Activated T-cell treated with anti-CD3 and anti-CD28 coated beads for 24 hours (primary cell): ENCODE results near the gene REPS2.
"Not testable (repeated sequence)": the region's sequence is repeated elsewhere in the genome, so short reads cannot be mapped to it uniquely, and the experiment has no call there.

ENCODE experiments used
- DNase-seq: peaks from one replicate; pipeline ENCODE4 v3.0.0-alpha.2; 2020; ENCODE audit warnings: low read depth

Gene REPS2

GRCh38 chrX:16946361-16946964, at the start of gene REPS2:
Gene REPS2 (plus strand): TSS chrX:16946658. CDS start chrX:16946862, 204 bp downstream.
- DNase-seq: peak; percentile 61

GRCh38 chrX:16897445-16897844, 49.0 kb upstream of the REPS2 start:
- no peak for DNase-seq

GRCh38 chrX:16903274-16904022, 43.0 kb upstream of the REPS2 start:
- DNase-seq: no peak

- DNase-seq: no peak
Observed at GRCh38 chrX:16910376-16910775, 36.1 kb upstream of the REPS2 start.

GRCh38 chrX:16914058-16914457, 32.4 kb upstream of the REPS2 start:
- DNase-seq: no peak

DNA sequence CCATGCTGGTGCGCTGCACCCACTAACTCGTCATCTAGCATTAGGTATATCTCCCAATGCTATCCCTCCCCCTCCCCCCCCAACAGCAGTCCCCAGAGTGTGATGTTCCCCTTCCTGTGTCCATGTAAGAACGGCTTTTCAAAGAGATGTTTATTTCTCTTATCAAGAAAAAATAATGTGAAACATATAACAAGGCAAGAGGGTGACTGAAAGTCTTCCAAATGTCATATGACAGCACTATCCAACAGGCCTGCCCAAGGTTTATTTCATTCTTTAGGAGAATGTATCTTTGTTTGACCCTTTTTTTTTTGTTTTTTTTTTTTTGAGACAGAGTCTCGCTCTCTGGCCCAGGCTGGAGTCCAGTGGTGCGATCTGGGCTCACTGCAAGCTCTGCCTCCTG, 29.9 kb upstream of the REPS2 start:
- no peak for DNase-seq

DNA sequence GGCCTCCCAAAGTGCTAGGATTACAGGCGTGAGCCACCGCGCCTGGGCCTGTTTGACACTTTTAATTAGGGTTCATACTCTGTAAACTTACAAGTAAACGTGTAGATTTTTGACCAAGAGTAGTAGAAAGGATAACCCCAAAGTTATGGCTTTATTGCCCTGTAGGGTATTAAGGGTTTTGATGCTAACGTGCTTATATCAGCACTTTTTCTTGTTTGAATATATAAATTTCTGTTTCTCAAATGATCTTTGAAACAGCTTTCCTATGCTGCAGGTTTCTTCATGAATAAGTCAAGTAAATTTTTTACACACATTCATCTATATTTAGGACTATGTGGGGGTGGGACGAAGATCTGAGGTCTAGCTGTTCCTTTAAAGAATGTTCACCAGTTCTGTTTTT, 29.3 kb upstream of the REPS2 start:
- no peak for DNase-seq

DNA sequence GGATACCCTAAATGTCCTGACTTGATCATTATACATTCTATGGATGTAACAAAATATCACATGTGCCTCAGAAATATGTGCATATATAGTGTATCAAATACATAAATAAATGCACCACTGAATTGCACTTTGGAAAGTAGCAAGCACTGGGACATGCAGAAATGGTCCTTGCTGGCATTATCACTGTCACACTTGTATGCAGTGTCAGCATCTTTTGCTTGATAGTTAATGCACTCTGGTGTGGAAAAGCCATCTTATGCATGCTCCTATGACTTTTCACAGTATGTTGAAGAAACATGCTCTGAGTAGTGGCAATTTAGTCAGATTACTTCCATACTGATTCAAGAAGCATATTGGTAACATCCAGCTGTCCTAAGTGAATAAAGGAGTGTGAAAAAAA, 27.5 kb upstream of the REPS2 start:
- DNase-seq: no peak

DNA sequence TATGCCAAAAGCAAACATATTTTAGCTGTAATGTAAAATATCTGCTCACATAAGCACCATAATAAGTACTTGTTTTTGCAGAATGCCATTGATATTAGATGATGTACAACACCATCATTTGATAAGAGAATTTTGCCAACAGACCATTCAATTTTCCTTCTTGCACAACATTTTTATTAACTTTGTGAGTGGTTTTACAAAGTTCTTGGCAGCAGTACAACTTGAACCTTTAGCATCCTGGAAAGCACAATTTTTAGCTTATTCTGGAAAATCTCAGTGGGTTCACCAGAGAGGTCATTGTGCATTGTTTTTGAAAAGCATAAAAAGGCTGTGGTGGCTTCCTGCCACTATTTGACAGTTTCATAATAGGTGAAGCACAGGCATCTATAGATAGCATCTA, 26.4 kb upstream of the REPS2 start:
- no peak for DNase-seq

DNA sequence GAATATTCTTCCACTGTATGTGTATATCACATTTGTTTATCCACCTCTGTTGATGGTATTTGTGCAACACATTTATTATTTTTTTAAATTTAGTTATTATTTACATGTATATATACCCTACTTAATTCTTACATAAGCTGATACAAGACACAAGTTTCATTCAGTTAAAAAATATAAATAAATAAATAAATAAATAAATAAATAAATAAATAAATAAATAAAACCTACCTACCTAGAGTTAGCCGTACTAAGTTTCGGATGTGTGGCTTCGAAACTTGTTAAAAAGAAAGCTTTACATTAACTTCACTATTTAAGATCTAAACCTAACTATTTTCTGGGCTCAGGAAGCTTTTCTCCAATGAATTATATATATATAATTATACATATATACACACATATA, 23.3 kb upstream of the REPS2 start:
- no peak for DNase-seq

DNA sequence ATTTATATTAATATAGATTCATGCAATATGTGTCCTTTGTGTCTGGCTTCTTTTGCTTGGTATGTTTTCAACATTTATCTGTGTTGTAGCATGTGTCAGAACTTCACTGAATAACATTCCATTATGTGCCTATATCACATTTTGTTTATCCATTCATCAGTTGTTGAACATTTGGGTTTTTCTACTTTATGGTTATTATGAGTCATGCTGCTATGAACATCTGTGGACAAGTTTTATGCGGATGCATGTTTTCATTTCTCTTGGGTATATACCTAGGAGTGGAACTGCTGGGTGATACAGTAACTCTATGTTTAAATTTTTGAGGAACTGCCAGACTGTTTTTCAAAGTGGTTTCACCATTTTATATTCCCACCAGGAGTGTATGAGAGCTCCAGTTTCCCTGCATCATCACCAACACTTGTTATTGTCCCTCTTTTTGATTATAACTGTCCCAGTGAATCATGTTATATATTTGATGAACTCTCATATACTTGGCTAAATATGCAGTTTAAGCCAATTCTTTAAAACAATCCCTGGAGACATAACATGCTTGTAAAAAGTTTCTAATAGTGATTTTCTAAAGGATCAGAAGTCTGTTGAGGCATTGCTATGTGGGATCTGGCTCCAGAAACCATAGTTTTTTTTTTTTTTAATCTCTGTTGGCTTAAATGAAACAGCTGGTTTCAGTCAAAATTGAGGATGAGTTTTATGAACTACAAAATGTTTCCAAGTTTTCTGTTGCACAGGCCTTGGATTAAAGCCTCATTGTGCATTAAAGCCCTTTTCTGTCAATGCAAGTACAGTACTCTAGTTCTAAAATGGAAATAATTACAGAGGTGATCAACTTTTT, 21.6 kb upstream of the REPS2 start:
- no peak for DNase-seq

DNA sequence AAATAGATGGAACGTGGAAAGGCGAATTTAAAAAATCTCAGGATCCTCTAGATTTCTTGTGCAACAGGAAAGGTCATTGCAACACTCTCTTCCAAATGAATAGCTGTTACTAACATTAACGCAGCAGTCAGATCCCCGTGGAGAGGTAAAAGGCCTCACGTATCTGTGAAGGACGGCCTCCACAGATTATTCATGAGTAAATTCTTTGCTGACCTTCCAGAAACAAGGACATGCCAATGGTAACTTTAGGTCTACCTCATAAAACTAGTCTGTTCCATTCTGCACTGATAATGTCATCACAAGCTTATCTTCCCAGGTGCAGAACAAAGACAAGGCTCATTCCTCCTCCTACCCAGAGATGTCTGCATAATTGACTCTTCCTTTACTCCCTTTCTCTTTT, 16.1 kb upstream of the REPS2 start:
- DNase-seq: no peak

- DNase-seq: no peak
Observed at GRCh38 chrX:16931371-16931770, 15.1 kb upstream of the REPS2 start.

GRCh38 chrX:16931855-16932575, 14.4 kb upstream of the REPS2 start:
- no peak for DNase-seq

GRCh38 chrX:16934185-16934584, 12.3 kb upstream of the REPS2 start:
- DNase-seq: no peak

- DNase-seq: no peak
Observed at GRCh38 chrX:16946971-16947562, 609 bp downstream of the REPS2 start.

DNA sequence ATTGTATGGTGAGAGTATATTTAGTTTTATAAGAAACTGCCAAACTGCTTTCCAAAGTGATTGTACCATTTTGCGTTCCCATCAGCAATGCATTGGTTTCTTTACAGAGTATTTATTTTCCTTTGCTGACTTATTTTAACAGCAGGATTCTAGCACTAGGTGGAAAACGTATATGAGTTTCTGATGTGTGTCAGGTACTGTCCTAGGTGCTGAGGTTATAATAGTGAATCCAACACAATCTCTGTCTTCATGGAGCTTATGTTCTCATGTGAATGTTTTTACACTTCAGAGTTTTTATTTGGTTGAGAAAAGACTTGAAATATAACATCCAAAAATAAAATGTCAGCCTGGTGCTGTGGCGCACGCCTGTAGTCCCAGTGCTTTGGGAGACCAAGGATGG, 4.0 kb downstream of the REPS2 start:
- DNase-seq: no peak

- DNase-seq: no peak
Observed at GRCh38 chrX:16953606-16954211, 7.3 kb downstream of the REPS2 start.

DNA sequence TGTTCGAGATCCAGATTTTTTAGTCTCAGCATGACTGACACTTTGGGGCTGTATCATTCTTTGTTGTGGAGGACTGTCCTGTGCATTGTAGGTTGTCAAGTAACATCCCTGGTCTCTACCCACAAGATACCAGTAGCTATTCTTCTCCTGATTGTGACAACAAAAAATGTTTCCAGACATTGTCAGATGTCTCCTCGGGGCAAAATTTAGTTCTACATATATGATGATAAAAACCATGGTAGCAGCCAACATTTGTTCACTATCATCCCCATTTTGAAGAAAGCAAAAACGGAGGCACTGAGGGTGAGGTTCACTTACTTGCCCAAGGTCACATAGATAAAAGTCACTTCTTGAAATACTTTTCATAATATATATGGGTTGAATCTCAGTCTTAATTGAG, 11.3 kb downstream of the REPS2 start:
- no peak for DNase-seq

DNA sequence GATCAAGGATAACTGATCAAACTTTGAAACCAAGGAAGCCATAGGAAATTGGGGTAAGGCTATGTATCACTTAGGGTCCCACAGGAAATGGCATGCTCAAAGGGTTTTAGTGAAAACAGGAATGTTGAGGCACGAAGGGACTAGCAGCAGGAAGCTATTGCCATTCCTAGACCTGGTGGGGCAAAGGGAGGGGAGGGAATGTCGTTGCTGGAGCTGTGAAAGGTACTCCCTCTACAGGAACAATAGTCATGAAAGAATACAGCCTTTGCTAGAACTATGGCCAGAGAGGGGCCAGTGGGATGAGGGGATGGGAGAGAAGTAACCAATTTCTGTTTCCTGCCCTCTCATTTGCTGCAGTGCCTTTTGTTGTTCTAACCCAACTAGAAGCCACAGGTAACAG, 11.9 kb downstream of the REPS2 start:
- no peak for DNase-seq

GRCh38 chrX:16962661-16963060, 16.2 kb downstream of the REPS2 start:
- DNase-seq: not testable (repeated sequence)

GRCh38 chrX:16963216-16963615, 16.8 kb downstream of the REPS2 start:
- no peak for DNase-seq
